SIG-M5 treated with dmso at 0.1 percent for 504 hours (cell line): Measurements from ENCODE around the gene CDH8.
"Not testable (repeated sequence)": the region's sequence is repeated elsewhere in the genome, so short reads cannot be mapped to it uniquely, and the experiment has no call there.

Experiments
- DNase-seq: peaks from one replicate; lab custom pipeline; 2025; ENCODE audit not compliant: unreplicated experiment; lab: John Stamatoyannopoulos, UW

The CDH8 gene

GRCh38 chr16:61944004-61944403 is 92.2 kb downstream of the CDH8 start:
- DNase-seq = no peak

GRCh38 chr16:61940611-61941010 is 95.6 kb downstream of the CDH8 start:
- DNase-seq = no peak

GRCh38 chr16:61937646-61938045 is 98.6 kb downstream of the CDH8 start:
- no peak for DNase-seq

GRCh38 chr16:61936522-61936921 is 99.7 kb downstream of the CDH8 start:
- no peak for DNase-seq

GRCh38 chr16:61934601-61935000 is 101.6 kb downstream of the CDH8 start:
- DNase-seq = no peak

- DNase-seq = no peak
These were observed 106.5 kb downstream of the CDH8 start for GRCh38 chr16:61929776-61930175.

GRCh38 chr16:61926766-61927165 is 109.5 kb downstream of the CDH8 start:
- DNase-seq = no peak

GRCh38 chr16:61923629-61924028 is 112.6 kb downstream of the CDH8 start:
- no peak for DNase-seq

GRCh38 chr16:61921373-61921772 is 114.9 kb downstream of the CDH8 start:
- no peak for DNase-seq

GRCh38 chr16:61917865-61918826 is 118.1 kb downstream of the CDH8 start:
- DNase-seq = not testable (repeated sequence)

- DNase-seq = no peak
These were observed 120.7 kb downstream of the CDH8 start for GRCh38 chr16:61915569-61915968.

GRCh38 chr16:61909074-61909473 is 127.2 kb downstream of the CDH8 start:
- DNase-seq = no peak

- no peak for DNase-seq
These were observed 127.8 kb downstream of the CDH8 start for GRCh38 chr16:61908426-61908825.

- DNase-seq = no peak
These were observed 134.5 kb downstream of the CDH8 start for GRCh38 chr16:61901689-61902088.

GRCh38 chr16:61900482-61900881 is 135.8 kb downstream of the CDH8 start:
- no peak for DNase-seq

- DNase-seq = no peak
These were observed 138.6 kb downstream of the CDH8 start for GRCh38 chr16:61897657-61898056.

- DNase-seq = no peak
These were observed 143.7 kb downstream of the CDH8 start for GRCh38 chr16:61892531-61892930.

GRCh38 chr16:61891460-61891859 is 144.8 kb downstream of the CDH8 start:
- peak; percentile 1 for DNase-seq

- DNase-seq = no peak
These were observed 145.9 kb downstream of the CDH8 start for GRCh38 chr16:61890386-61890785.

GRCh38 chr16:61887903-61888302 is 148.3 kb downstream of the CDH8 start:
- peak; percentile 84 for DNase-seq

GRCh38 chr16:61885343-61885742 is 150.9 kb downstream of the CDH8 start:
- DNase-seq = no peak

- DNase-seq = no peak
These were observed 156.9 kb downstream of the CDH8 start for GRCh38 chr16:61879306-61879705.

- DNase-seq = no peak
These were observed 158.8 kb downstream of the CDH8 start for GRCh38 chr16:61877436-61877835.
